Lung (tissue), 12 donors: ENCODE measurements around the gene KRT12. TPM values are rescaled to one million over a fixed set of nuclear protein-coding genes. Genes with fewer than 3 reads are reported as not detected.
"Not testable (repeated sequence)": the region's sequence is repeated elsewhere in the genome, so short reads cannot be mapped to it uniquely, and the experiment has no call there.

ENCODE experiments used
- ATAC-seq: fragments of 200-7000 bp; cut with Tn5 transposase; one replicate; pipeline ENCODE4 v1.9.1; 2020; ENCODE audit warnings: moderate number of reproducible peaks; ENCODE audit not compliant: insufficient read depth, low FRiP score
- DNase-seq, 3 donors: peaks; one replicate each; pipeline ENCODE4 v3.0.0-alpha.2; 2013 to 2017
- H3K27ac ChIP-seq, 2 donors: one replicate each; pipeline ENCODE4 v1.5.1; 2013; ENCODE audit warnings: mild to moderate bottlenecking in 2 of 2, moderate library complexity in 2 of 2, control low read depth in 1 of 2, inconsistent platforms in 1 of 2, low read depth in 1 of 2, low read length in 1 of 2
- H3K27me3 ChIP-seq, 3 donors: one replicate each; pipeline ENCODE4 v1.5.1; 2013; ENCODE audit warnings: low read length in 2 of 3; ENCODE audit not compliant: control insufficient read depth in 3 of 3, insufficient read depth in 3 of 3
- H3K36me3 ChIP-seq, 4 donors: one replicate each; pipeline ENCODE4 v1.5.1; 2013; ENCODE audit warnings: low read length in 4 of 4, mild to moderate bottlenecking in 1 of 4, moderate library complexity in 1 of 4; ENCODE audit not compliant: control insufficient read depth in 4 of 4, insufficient read depth in 4 of 4
- H3K4me1 ChIP-seq, 5 donors: one replicate each; pipeline ENCODE4 v1.5.1; 2013; ENCODE audit warnings: low read length in 5 of 5, mild to moderate bottlenecking in 2 of 5, moderate library complexity in 1 of 5; ENCODE audit not compliant: control insufficient read depth in 5 of 5, insufficient read depth in 5 of 5
- H3K4me3 ChIP-seq: one replicate; pipeline ENCODE4 v1.5.1; 2013; ENCODE audit warnings: mild to moderate bottlenecking, control low read depth, moderate library complexity
- H3K9ac ChIP-seq, 2 donors: one replicate each; pipeline ENCODE4 v1.5.1; 2013; ENCODE audit warnings: low read length in 2 of 2, control low read depth in 1 of 2; ENCODE audit not compliant: insufficient read depth in 1 of 2
- H3K9me3 ChIP-seq, 4 donors: one replicate each; pipeline ENCODE4 v1.5.1; 2013; ENCODE audit warnings: low read length in 3 of 4, mild to moderate bottlenecking in 1 of 4, moderate library complexity in 1 of 4; ENCODE audit not compliant: control insufficient read depth in 4 of 4, insufficient read depth in 3 of 4
- CTCF ChIP-seq: IDR thresholded peaks from 2 replicates; pipeline ENCODE4 v1.5.1; 2012; ENCODE audit warnings: mild to moderate bottlenecking; ENCODE audit errors: control extremely low read depth, extremely low read depth
- WGBS, 2 donors: extraction: QIAGEN DNeasy Blood & Tissue Kit; methylation state at CpG; one replicate each; pipeline ENCODE4 v1.1.7; 2013; 5-methylcytosine and 5-hydroxymethylcytosine counted together
- polyA plus RNA-seq, 2 donors: library from polyadenylated mRNA; stranded (reverse); fragments of 200-250 nt; gene quantifications; one replicate each; pipeline ENCODE4 v1.2.1, GENCODE V29; 2013
- total RNA-seq, 2 donors: library from RNA; depleted of rRNA in 1 of 2; stranded (reverse); fragments of >200 nt in 1 of 2; gene quantifications; one replicate each; pipeline ENCODE4 v1.2.1, GENCODE V29; 2014 to 2021
- donor health status: control.
- donor health status: control.
- donor health status: Bipolar disorder and iron deficiency.
- donor health status: healthy.
- donor health status: DM: yes; HTN: yes; CAD: no.

Gene KRT12
- total and polyA plus RNA-seq, 4 donors, result not detected

DNA sequence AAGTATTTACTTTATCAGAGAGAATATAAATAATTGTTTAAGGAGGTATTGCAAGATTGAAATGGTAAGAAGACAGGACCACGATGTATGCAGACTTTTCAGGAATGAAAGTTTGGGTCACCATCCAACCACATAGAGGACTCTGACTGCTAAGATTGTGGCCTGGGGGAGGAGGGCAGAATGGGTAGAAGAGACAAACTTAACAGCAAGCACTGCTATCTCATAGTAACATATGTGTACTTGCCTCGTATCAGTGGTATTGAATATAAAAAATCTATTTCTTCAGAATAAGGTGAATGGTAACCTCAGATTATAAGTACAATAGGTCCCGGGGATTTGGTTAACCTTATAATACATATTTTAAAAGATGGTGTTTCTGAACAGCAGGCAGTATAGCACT is 50.5 kb downstream of the KRT12 start:
- ATAC-seq, result no peak
- 91 to 96% methylated on average over 3 of the region's 3 CpGs for WGBS, 2 donors
- peaks cover 0 to 7% (median 6%) of the 10 kb centered on the region in 4 donors for H3K36me3 ChIP-seq

GRCh38 chr17:40815381-40815780 is 51.6 kb downstream of the KRT12 start:
- 89 to 92% methylated on average over 1 of the region's 1 CpG for WGBS, 2 donors
- H3K36me3 ChIP-seq, result peaks cover 0 to 7% (median 6%) of the 10 kb centered on the region in 4 donors

More for the DNA sequence above, 50.5 kb downstream of the KRT12 start:
- TF ChIP-seq CTCF, result no peak
- peaks cover 0 to 6% (median 0%) of the 10 kb centered on the region in 5 donors for H3K4me1 ChIP-seq
- H3K27me3 ChIP-seq, result peaks cover 0 to 14% (median 6%) of the 10 kb centered on the region in 3 donors
- no peak overlapping the region for H3K27ac ChIP-seq
- peaks cover 0 to 2% (median under 1%) of the 10 kb centered on the region in 4 donors for H3K9me3 ChIP-seq
- no peak for DNase-seq
- H3K9ac ChIP-seq, result no peak overlapping the region
- H3K4me3 ChIP-seq, result no peak overlapping the region

GRCh38 chr17:40814657-40815056 is 52.4 kb downstream of the KRT12 start:
- not testable (repeated sequence) for H3K27ac ChIP-seq, H3K9me3 ChIP-seq, H3K4me3 ChIP-seq, DNase-seq, H3K36me3 ChIP-seq, H3K9ac ChIP-seq, H3K4me1 ChIP-seq, ATAC-seq
- 81 to 87% methylated on average over 3 of the region's 3 CpGs for WGBS, 2 donors
- peaks cover 0 to 29% (median 23%) of the 10 kb centered on the region in 3 donors for H3K27me3 ChIP-seq

More at GRCh38 chr17:40815381-40815780, 51.6 kb downstream of the KRT12 start:
- TF ChIP-seq CTCF, result no peak
- DNase-seq (no peak), ATAC-seq (no peak)
- Histone ChIP-seq H3K27me3 (peaks cover 0 to 22% (median 16%) of the 10 kb centered on the region in 3 donors), H3K27ac (no peak overlapping the region), H3K9ac (no peak overlapping the region), H3K4me3 (no peak overlapping the region), H3K4me1 (peaks cover 0 to 5% (median 0%) of the 10 kb centered on the region in 5 donors), H3K9me3 (peaks cover 0 to 2% (median under 1%) of the 10 kb centered on the region in 4 donors)

- ATAC-seq (no peak), DNase-seq (no peak)
- WGBS, 2 donors, result 68 to 72% methylated on average over 4 of the region's 4 CpGs
- TF ChIP-seq CTCF, result no peak
- no peak overlapping the region for H3K27ac ChIP-seq
- peaks cover 0 to 34% (median 30%) of the 10 kb centered on the region in 3 donors for H3K27me3 ChIP-seq
- H3K9ac ChIP-seq, result no peak overlapping the region
- no peak overlapping the region for H3K4me3 ChIP-seq
- H3K36me3 ChIP-seq, result peaks cover 0 to 7% (median 6%) of the 10 kb centered on the region in 4 donors
- H3K9me3 ChIP-seq, result peaks cover 0 to 2% (median under 1%) of the 10 kb centered on the region in 4 donors
- peaks cover 0 to 12% (median 0%) of the 10 kb centered on the region in 5 donors for H3K4me1 ChIP-seq
Observed at GRCh38 chr17:40813804-40814203, 53.2 kb downstream of the KRT12 start.
